GM12892 (cell line): ENCODE data around the gene GREB1.

ENCODE experiments used
- POLR2A ChIP-seq: IDR thresholded peaks from 2 replicates; pipeline ENCODE4 v1.6.1; 2011; ENCODE audit warnings: low read depth, low read length, control low read depth
- POLR2AphosphoS5 ChIP-seq: IDR thresholded peaks from 2 replicates; pipeline ENCODE4 v1.6.1; 2011; ENCODE audit warnings: low read depth, low read length, control low read depth

- TF ChIP-seq POLR2AphosphoS5: no peak
- TF ChIP-seq POLR2A: no peak
Measured at GRCh38 chr2:11678306-11678960, 144.6 kb downstream of the GREB1 start.
